GM21423 (cell line): ENCODE results near the gene SLK.
A peak's percentile ranks its signal among the peaks of the same experiment; 100 is the strongest.

Experiments
- ATAC-seq: cut with Tn5 transposase; IDR thresholded peaks from one replicate; pipeline ENCODE4 v1.9.1; 2021; ENCODE audit warnings: mild to moderate bottlenecking, moderate library complexity; ENCODE audit not compliant: unreplicated experiment

Gene SLK

GRCh38 chr10:104031631-104032030 is 64.7 kb downstream of the SLK start:
- ATAC-seq: no peak

DNA sequence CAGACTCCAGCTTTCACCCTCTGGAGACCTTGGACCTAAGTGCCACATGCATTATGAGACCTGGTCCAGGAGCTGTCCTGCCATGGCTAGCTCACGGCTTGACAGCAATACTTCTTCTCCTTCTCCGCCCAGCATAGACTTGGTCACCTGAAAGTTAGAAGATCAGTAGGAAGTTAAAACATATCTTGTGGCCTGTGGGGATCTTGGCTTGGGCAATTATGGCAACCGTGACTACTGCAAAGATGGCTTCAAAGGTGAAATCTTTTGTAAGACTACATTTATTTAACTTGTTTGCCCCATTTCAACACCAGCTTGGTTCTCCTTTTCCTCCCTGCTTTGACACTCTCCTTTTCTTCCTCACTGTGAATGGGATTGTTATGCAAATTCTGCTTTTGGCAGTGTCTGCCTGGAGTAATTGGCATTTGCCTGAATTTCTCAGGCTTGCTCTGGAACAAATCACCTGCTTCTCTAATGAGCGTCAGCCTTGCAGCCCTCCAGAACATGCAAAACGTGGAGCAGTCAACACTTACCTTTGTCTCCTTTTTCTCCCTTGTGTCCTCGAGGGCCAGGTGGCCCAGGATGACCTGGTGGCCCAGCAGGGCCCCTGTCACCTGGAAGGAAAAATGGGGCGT is 65.3 kb downstream of the SLK start:
- ATAC-seq: no peak

DNA sequence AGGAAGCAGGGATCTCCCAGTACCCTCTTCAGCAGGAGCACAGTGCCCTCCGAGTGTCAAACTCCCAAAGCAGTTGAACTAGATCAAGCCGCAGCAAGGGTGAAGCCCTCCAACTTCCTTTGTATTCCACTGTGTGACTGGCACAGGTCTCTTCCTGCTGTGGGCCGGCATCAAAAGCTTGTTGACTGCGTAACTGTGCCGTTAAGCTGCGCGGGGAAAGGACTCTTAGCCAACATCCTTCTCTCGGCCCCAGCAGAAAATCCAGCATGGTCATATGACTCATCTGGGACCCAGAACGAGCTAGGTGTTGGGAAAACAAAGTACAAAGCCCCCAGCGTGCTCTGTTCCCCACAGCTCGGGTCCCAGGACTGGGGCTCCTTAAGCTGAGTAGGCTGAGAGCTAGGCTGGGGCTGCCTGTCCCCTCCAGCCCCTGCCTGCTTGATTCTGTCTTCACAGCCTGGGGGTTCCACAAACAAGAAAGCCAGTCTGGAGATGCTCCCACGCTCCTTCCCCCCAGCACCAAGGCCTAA is 66.5 kb downstream of the SLK start:
- no peak for ATAC-seq

- no peak for ATAC-seq
Measured at GRCh38 chr10:104033966-104034365, 67.0 kb downstream of the SLK start.

DNA sequence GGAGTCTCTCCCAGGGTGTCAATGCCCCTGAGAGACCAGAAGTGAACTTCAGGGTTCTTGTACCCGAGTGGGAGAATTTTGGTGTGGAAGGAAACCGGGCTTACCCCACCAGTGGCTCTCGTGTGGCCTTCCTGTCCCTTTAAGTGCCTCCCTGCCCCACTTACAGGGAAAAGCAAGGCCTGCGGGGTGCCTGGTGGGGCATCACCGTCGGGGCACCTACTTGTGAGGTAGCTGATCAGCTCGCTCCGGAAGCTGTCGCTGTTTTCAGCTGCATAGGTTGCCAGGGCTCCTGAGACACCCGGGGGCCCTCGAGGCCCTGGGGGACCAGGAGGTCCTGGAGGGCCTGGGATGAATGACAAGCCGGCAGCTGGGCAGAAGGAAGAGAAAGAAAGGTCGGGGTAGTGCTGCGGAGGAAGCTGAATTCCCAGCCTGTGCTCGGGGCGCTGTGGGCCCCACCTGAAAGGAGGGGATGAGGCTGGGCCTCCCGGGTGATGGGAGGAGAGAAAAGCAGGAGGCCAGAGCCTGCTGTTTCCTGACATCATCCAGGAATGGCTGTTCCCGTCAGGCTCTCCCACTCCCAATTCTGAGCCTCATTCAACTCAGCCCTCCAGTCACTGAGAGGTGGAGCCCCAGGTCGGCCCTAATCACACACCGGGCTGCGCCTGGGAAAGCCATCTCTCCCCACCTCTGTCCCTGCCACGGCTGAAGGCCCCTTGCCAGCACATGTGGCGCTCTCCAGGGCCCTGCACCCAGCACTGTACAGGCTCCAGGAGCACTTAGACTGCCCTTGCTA is 67.7 kb downstream of the SLK start:
- ATAC-seq: no peak

DNA sequence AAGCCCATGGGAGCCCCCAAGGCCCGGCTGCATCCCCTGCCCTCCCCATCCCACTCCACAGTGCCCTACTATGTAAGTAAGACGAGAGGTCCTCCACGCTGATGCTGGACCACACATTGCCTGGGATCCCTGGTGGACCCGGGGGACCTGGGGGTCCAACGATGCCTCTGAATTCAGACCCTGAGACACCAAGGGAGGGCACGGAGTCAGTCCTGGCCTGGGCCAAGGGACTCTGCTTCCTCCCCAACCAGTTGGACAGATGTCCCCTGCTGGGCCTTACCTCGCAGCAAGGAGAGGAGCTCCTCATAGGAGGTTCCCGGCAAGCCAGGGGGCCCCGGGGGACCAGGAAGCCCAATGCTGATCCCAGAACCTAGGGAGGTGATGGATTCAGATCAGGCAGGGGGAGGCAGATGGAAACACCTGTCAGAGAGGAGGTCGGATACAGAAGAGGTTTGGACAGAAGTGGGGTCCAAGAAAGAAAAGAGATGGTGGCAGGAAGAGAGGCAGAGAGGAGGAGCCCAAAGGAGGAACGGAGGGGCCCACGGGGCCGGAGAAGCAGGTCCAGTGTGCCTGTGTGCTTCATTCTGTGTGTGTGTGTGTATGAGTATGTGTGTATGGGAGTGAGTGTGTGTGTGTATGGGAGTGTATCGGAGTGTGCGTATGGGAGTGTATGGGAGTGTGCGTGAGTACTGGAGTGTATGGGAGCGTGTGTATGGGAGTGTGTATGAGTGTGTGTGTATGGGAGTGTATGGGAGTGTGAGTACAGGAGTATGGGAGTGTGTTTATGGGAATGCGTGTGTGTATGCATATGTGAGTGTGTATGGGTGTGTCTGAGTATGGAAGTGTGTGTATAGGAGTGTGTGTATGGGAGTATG is 68.5 kb downstream of the SLK start:
- no peak for ATAC-seq

- no peak for ATAC-seq
Measured at GRCh38 chr10:104036069-104036384, 69.1 kb downstream of the SLK start.

GRCh38 chr10:104036518-104037260 is 69.7 kb downstream of the SLK start:
- ATAC-seq: no peak

- ATAC-seq: no peak
Measured at GRCh38 chr10:104037261-104037951, 70.5 kb downstream of the SLK start.

GRCh38 chr10:104038537-104038936 is 71.6 kb downstream of the SLK start:
- no peak for ATAC-seq

DNA sequence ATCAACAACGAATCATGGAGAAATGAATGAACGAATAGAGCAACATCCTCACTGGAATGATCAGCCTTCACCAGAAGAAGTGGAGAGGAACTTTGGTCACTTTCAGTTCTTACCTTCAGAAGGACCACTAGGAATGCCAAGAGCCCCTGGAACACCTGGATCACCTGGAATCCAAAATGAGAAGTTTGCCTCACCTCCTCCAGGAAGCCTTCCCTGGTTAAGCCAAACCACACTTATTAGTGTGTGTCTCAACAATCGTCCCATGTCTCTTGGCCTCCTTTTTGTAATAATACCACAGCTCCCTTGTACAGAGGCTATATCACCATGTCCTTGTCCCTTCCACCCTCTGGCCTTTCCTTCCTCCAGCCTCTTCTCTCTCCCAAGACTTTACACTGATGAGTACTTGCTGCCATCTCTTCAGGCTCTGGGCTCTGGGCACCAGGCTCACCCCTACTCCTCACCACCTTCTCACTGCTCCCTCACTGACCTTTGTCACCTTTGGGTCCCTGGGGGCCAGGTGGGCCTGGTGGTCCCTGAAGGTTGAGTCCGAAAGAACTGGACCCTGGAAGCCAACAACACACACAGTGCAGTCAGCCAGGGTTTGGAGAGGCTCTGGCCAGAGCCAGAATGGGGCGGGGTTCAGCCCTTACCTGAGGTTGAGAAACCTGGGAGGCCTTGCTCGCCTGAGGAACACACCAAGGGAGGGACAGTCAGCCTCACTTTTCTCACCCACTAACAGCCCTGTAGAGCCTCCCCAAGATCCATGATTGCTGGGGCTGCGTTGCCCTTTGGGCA is 72.2 kb downstream of the SLK start:
- ATAC-seq: no peak

GRCh38 chr10:104040382-104040781 is 73.4 kb downstream of the SLK start:
- ATAC-seq: no peak

DNA sequence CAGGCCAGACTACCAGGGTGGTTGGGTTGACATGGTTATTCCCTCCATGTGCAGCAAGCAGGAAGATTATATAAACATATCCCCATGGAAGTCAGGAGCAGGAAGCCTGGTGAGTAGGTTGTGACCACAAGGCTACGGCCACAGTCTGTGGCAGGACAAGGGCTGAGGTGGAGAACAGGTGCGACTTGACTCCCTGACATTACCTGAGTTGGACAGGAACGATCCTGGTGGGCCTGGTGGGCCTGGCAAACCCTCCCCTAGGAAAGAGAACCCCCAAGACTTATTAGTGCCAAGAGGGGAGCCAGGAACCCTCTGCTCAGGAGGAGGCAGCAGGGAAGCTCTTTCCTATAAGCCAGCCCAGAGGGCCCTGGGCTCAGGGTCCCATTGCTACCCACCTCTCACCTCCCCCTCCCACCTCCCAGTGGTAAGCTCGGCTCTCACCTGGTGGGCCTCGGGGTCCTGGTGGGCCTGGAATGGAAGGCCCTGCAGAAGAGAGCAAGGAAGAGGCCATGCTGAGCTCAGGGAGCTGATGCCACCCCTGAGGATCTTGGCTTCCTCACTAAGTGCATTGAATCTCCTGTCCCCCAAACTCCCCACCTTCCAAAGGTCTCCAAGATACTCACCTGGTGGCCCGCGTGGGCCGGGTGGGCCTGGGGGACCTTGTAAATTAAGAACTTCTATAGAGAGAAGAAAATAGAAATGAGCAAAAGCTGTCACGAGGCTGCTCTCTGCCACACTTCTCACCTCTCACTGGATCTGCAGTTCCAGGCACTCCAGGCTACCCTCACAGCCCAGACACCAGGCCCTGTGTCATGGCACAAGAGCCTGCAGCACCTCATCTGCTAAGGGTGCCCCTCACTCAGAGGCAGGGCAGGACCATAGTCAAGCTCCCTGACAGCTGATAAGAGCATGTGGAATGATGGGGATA is 74.2 kb downstream of the SLK start:
- ATAC-seq: no peak

GRCh38 chr10:104041891-104042535 is 75.1 kb downstream of the SLK start:
- no peak for ATAC-seq

GRCh38 chr10:104043185-104043830 is 76.4 kb downstream of the SLK start:
- ATAC-seq: peak; percentile 48

GRCh38 chr10:104043854-104044253 is 76.9 kb downstream of the SLK start:
- ATAC-seq: no peak
